Omental fat pad (tissue), 4 donors: ENCODE results near the gene SLC9A8. TPM values are rescaled to one million over a fixed set of nuclear protein-coding genes. Genes with fewer than 3 reads are reported as not detected.
"Not testable (repeated sequence)": the region's sequence is repeated elsewhere in the genome, so short reads cannot be mapped to it uniquely, and the experiment has no call there.

Experiments used
- ATAC-seq: fragments of 150-250 bp; one replicate; pipeline ENCODE4 v1.9.1; 2016; ENCODE audit warnings: mild to moderate bottlenecking, moderate library complexity; ENCODE audit not compliant: low FRiP score
- DNase-seq: peaks from one replicate; pipeline ENCODE4 v3.0.0-alpha.2; 2019; ENCODE audit warnings: low spot score
- CTCF ChIP-seq, 3 donors: fragments of 450-650 bp; IDR thresholded peaks; one replicate each; pipeline ENCODE4 v1.5.1; 2016 to 2017; ENCODE audit warnings: antibody characterized with exemption in 3 of 3, mild to moderate bottlenecking in 3 of 3, moderate library complexity in 2 of 3
- total RNA-seq, 4 donors: library from RNA; depleted of rRNA; stranded (reverse); fragments of >200 nt; gene quantifications; one replicate each; pipeline ENCODE4 v1.1.0, GENCODE V29; 2016

Gene SLC9A8
- total RNA-seq, 4 donors from 2014 or later = 8.0 to 13.3 (median 10.7) TPM

- ATAC-seq (no peak), DNase-seq (no peak)
- TF ChIP-seq CTCF (IDR thresholded peaks at IDR 0.05) = no peak
Observed at GRCh38 chr20:49859807-49860206, 47.2 kb downstream of the SLC9A8 start.

DNA sequence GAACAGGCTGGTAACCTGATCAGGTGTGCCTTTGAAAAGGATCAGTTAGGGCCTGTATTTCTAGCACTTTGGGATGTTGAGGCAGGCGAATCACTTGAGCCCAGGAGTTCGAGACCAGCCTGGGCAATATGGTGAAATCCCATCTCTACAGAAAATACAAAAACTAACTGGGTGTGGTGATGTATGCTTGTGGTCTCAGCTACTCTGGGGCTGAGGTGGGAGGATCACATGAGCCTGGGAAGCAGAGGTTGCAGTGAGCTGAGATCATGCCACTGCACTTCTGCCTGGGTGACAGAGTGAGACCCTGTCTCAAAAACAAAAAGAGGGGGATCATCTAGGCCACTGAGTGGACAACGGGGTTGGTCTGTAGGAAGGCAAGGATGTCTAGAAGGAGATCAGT, 48.6 kb downstream of the SLC9A8 start:
- DNase-seq, ATAC-seq: not testable (repeated sequence)

DNA sequence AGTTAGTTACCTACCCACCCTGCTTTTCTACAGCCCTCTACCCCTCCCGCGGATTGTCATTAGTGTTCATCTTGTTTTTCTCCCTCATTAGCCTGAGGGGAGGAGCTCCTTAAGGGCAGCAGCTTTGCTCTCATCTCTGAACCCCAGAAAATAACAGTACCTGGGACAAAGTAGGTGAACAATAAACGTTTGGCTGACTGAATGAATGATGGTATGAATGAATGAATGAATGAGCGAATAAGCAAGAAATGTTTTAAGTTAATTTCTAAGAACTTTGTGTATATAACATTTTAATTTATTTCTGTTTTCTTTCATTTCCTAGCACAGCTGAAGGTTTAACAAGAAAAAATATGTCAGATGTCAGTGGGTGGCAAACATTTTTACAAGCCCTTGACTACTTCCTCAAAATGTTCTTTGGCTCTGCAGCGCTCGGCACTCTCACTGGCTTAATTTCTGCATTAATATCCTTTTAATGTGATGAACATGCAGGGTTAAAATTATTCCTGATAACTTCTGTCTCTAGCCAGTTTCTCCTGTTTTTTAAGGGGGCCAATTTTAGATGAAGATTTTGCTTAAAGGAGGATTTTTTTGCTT, 50.1 kb downstream of the SLC9A8 start:
- no peak for DNase-seq
- TF ChIP-seq CTCF (IDR thresholded peaks at IDR 0.05) = no peak
- no peak for ATAC-seq

GRCh38 chr20:49863666-49864065, 51.0 kb downstream of the SLC9A8 start:
- no peak for ATAC-seq
- TF ChIP-seq CTCF (IDR thresholded peaks at IDR 0.05) = no peak
- no peak for DNase-seq

- DNase-seq = no peak
- ATAC-seq = no peak
- TF ChIP-seq CTCF (IDR thresholded peaks at IDR 0.05) = no peak
Observed at GRCh38 chr20:49865559-49865958, 52.9 kb downstream of the SLC9A8 start.

GRCh38 chr20:49866051-49866450, 53.4 kb downstream of the SLC9A8 start:
- no peak for DNase-seq
- TF ChIP-seq CTCF (IDR thresholded peaks at IDR 0.05) = no peak
- no peak for ATAC-seq

GRCh38 chr20:49867453-49868215, 55.0 kb downstream of the SLC9A8 start:
- TF ChIP-seq CTCF (IDR thresholded peaks at IDR 0.05) = no peak
- DNase-seq = no peak
- ATAC-seq = no peak
